Nephron progenitor cell (in vitro differentiated cells): ENCODE measurements around the gene OR5P2.
"Not testable (repeated sequence)": the region's sequence is repeated elsewhere in the genome, so short reads cannot be mapped to it uniquely, and the experiment has no call there.

Source experiments
- DNase-seq: peaks from one replicate; pipeline ENCODE4 v3.0.0; 2021
- H3K27ac Mint-ChIP-seq: 2 replicates; pipeline ENCODE4 v1.8.0; 2021; ENCODE audit warnings: mild to moderate bottlenecking, moderate library complexity, mixed read lengths
- H3K27me3 Mint-ChIP-seq: 2 replicates; pipeline ENCODE4 v1.8.0; 2021; ENCODE audit warnings: mild to moderate bottlenecking, low read depth, mixed read lengths; ENCODE audit not compliant: poor library complexity
- H3K36me3 Mint-ChIP-seq: 2 replicates; pipeline ENCODE4 v1.8.0; 2021; ENCODE audit warnings: low read depth, mixed read lengths
- H3K4me1 Mint-ChIP-seq: 2 replicates; pipeline ENCODE4 v1.8.0; 2021; ENCODE audit warnings: mixed read lengths
- H3K4me3 Mint-ChIP-seq: 2 replicates; pipeline ENCODE4 v1.8.0; 2021; ENCODE audit warnings: mild to moderate bottlenecking, moderate library complexity, mixed read lengths
- H3K9me3 Mint-ChIP-seq: 2 replicates; pipeline ENCODE4 v1.8.0; 2021; ENCODE audit warnings: mild to moderate bottlenecking, moderate library complexity, mixed read lengths
- TF ChIP-seq, protein P1 (sequence below): fragments of 200-600 bp; sonication (generic); IDR thresholded peaks from 2 replicates; pipeline ENCODE4 v1.5.0; 2021; ENCODE audit warnings: antibody characterized with exemption

OR5P2 gene

DNA sequence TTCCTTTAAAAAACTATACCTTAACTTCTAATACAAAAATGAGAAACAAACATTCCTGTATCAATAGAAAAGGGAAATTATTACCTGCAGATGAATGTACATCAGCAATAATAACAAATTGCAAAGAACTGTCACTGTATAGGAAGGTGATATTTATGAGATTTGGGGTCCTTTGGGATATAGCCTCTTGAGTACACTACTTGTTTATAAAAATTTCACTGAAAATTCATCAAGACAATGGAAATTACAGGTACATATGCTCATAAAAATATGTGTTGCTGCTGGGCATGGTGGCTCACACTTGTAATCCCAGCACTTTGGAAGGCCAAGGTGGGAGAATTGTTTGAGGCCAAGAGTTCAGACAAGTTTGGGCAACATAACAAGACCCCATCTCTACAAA, 34.0 kb upstream of the OR5P2 start, which contains the start of gene OR5P3:
Gene OR5P3, minus strand, starts transcription at position 101 of the 400 bp plus-strand sequence.
- H3K27ac Mint-ChIP-seq: no peak within 1 kb of the TSS
- H3K36me3 Mint-ChIP-seq: no peaks in the 10 kb centered on the region
- no peaks in the 10 kb centered on the region for H3K9me3 Mint-ChIP-seq
- H3K4me3 Mint-ChIP-seq: no peak within 1 kb of the TSS
- DNase-seq: no peak
- H3K4me1 Mint-ChIP-seq: no peaks in the 10 kb centered on the region
- no peaks in the 10 kb centered on the region for H3K27me3 Mint-ChIP-seq
- TF ChIP-seq, protein P1, sequence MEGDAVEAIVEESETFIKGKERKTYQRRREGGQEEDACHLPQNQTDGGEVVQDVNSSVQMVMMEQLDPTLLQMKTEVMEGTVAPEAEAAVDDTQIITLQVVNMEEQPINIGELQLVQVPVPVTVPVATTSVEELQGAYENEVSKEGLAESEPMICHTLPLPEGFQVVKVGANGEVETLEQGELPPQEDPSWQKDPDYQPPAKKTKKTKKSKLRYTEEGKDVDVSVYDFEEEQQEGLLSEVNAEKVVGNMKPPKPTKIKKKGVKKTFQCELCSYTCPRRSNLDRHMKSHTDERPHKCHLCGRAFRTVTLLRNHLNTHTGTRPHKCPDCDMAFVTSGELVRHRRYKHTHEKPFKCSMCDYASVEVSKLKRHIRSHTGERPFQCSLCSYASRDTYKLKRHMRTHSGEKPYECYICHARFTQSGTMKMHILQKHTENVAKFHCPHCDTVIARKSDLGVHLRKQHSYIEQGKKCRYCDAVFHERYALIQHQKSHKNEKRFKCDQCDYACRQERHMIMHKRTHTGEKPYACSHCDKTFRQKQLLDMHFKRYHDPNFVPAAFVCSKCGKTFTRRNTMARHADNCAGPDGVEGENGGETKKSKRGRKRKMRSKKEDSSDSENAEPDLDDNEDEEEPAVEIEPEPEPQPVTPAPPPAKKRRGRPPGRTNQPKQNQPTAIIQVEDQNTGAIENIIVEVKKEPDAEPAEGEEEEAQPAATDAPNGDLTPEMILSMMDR: no peak

DNA sequence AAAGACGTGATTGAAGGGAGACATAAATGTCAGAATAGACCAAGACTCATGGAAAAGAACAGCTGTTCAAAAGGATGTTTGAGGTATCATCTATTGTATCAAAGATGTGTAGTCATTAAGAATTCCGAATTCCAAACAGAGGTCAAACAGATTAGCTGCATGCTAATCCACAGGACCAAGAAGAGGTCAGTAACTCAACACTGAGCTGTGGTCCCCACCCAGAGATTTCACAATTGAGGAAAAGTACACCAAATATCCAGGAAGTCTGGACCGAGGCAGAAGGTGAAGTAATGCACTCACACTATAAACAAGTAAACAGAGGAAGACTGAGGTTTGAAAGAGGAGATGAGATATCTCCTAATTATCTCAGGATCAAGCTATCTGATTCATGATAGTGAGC, 29.6 kb upstream of the OR5P2 start:
- Mint-ChIP-seq H3K27me3 (no peaks in the 10 kb centered on the region), H3K36me3 (no peaks in the 10 kb centered on the region), H3K4me1 (no peaks in the 10 kb centered on the region), H3K27ac (no peak overlapping the region), H3K9me3 (no peaks in the 10 kb centered on the region), H3K4me3 (no peak overlapping the region)
- DNase-seq: no peak
- TF ChIP-seq, protein P1: no peak

DNA sequence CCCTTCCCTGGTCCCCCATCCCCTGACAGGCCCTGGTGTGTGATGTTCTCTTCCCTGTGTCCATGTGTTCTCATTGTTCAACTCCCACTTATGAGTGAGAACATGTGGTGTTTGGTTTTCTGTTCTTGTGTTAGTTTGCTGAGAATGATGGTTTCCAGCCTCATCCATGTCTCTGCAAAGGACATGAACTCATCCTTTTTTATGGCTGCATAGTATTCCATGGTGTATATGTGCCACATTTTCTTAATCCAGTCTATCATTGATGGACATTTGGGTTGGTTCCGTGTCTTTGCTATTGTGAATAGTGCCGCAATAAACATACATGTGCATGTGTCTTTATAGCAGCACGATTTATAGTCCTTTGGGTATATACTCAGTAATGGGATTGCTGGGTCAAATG, 23.7 kb upstream of the OR5P2 start:
- not testable (repeated sequence) for H3K4me3 Mint-ChIP-seq, H3K4me1 Mint-ChIP-seq, DNase-seq, H3K27me3 Mint-ChIP-seq, H3K36me3 Mint-ChIP-seq, H3K27ac Mint-ChIP-seq
- H3K9me3 Mint-ChIP-seq: peaks cover 48% of the 10 kb centered on the region

DNA sequence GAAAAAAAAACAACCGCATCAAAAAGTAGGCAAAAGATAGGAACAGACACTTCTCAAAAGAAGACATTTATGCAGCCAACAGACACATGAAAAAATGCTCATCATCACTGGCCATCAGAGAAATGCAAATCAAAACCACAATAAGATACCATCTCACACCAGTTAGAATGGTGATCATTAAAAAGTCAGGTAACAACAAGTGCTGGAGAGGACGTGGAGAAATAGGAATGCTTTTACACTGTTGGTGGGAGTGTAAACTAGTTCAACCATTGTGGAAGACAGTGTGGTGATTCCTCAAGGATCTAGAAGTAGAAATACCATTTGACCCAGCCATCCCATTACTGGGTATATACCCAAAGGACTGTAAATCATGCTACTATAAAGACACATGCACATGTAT, 18.2 kb upstream of the OR5P2 start:
- peaks cover 71% of the 10 kb centered on the region for H3K9me3 Mint-ChIP-seq
- H3K27ac Mint-ChIP-seq, H3K4me1 Mint-ChIP-seq, H3K27me3 Mint-ChIP-seq, H3K36me3 Mint-ChIP-seq, DNase-seq, H3K4me3 Mint-ChIP-seq: not testable (repeated sequence)

DNA sequence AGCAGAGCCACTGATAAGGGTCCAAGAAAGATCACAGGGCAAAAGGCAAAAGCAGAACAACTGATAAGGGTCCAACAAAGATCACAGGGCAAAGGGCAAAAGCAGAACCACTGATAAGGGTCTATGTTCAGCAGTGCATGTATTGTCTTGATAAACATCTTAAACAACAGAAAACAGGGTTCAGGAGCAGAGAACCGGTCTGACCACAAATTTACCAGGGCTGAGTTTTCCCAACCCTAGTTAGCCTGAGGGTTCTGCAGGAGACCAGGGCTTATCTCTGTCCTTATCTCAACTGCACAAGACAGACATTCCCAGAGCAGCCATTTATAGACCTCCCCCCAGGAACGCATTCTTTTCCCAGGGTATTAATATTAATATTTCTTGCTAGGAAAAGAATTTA, 13.6 kb upstream of the OR5P2 start:
- not testable (repeated sequence) for H3K4me1 Mint-ChIP-seq, H3K4me3 Mint-ChIP-seq, DNase-seq, H3K27me3 Mint-ChIP-seq, H3K27ac Mint-ChIP-seq
- Mint-ChIP-seq H3K36me3 (peaks cover 27% of the 10 kb centered on the region), H3K9me3 (peaks cover 64% of the 10 kb centered on the region)

DNA sequence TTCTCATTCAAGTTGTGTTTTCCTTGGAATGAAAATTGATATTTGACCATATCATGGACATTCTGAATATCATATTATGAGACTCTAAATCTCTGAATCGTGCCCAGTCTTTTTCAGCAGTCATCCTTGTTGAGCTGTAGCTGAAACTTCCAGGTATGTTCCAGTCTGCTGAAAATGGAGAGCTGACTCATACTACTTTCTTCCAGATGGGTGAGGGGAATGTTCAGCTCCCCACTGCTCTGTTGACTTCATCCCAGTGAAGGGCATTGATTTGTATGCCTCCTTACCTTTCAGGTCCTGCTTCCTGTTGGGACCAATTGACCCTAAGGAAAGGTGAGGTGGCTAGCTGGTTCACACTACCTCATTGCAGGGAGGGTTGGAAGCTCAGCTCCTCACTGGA, 3.5 kb downstream of the OR5P2 start:
- peaks cover 7% of the 10 kb centered on the region for H3K4me1 Mint-ChIP-seq
- peaks cover 5% of the 10 kb centered on the region for H3K36me3 Mint-ChIP-seq
- H3K27me3 Mint-ChIP-seq: peaks cover 3% of the 10 kb centered on the region
- no peak overlapping the region for H3K27ac Mint-ChIP-seq
- peaks cover 30% of the 10 kb centered on the region for H3K9me3 Mint-ChIP-seq
- no peak for DNase-seq
- TF ChIP-seq, protein P1: no peak
- H3K4me3 Mint-ChIP-seq: no peak overlapping the region

DNA sequence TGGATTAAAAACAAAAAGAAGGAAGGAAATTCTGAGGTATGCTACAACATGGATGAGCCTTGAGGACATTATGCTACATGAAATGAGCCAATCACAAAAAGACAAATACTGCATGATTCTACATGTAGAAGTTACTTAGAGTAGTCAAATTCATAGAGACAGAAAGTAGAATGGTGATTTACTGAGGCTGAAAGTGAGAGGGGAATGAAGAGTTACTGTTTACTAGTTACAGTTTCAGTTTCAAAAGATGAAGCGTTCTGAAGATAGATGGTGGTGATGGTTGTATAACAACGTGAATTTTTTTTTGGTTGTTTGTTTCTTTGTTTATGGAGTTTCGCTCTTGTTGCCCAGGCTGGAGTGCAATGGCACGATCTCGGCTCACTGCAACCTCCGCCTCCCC, 9.5 kb downstream of the OR5P2 start:
- peaks cover 3% of the 10 kb centered on the region for H3K27me3 Mint-ChIP-seq
- DNase-seq: no peak
- H3K4me3 Mint-ChIP-seq: no peak overlapping the region

More for the DNA sequence above, 9.5 kb downstream of the OR5P2 start:
- TF ChIP-seq, protein P1: no peak
- peaks cover 34% of the 10 kb centered on the region for H3K9me3 Mint-ChIP-seq
- H3K36me3 Mint-ChIP-seq: no peaks in the 10 kb centered on the region
- H3K27ac Mint-ChIP-seq: no peak overlapping the region
- no peaks in the 10 kb centered on the region for H3K4me1 Mint-ChIP-seq
